SU-DHL-6 (cell line): ENCODE measurements around the gene IMMT.

ENCODE experiments used
- EZH2phosphoT487 ChIP-seq: fragments of 200-600 bp; sonication (generic), shearing (Covaris generic); conservative IDR thresholded peaks from 2 replicates; pipeline ENCODE4 v1.6.1; 2018; ENCODE audit warnings: mild to moderate bottlenecking, antibody characterized with exemption, low read length, moderate library complexity, mixed read lengths
- TF ChIP-seq, protein P1 (sequence below): fragments of 200-600 bp; sonication (generic); IDR thresholded peaks from one replicate; pipeline ENCODE4 v1.5.1; 2017; ENCODE audit warnings: antibody characterized with exemption, mild to moderate bottlenecking, low read length, moderate library complexity; ENCODE audit not compliant: insufficient read depth, poor library complexity, severe bottlenecking

DNA sequence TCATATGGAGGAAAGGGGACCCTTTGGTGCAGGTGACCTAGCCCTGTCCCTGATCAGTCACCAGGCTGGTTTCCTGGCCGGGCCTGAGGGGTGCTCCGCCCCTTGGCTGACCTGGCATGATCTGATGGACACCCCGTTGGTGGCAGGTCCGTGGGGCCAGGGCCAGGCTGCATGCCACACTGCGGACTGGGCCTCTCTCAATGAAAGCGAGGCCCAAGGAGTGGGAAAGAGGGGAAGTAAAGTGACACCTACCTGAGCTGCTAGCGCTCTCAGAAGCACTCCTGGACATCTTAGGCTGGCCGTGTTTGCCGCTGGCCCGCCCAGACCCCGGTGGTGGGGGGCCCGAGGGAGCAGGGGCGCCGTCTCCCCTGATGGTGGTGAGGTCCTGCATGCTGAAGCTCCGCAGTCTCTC lies 37.1 kb upstream of the IMMT start:
- TF ChIP-seq, protein P1, sequence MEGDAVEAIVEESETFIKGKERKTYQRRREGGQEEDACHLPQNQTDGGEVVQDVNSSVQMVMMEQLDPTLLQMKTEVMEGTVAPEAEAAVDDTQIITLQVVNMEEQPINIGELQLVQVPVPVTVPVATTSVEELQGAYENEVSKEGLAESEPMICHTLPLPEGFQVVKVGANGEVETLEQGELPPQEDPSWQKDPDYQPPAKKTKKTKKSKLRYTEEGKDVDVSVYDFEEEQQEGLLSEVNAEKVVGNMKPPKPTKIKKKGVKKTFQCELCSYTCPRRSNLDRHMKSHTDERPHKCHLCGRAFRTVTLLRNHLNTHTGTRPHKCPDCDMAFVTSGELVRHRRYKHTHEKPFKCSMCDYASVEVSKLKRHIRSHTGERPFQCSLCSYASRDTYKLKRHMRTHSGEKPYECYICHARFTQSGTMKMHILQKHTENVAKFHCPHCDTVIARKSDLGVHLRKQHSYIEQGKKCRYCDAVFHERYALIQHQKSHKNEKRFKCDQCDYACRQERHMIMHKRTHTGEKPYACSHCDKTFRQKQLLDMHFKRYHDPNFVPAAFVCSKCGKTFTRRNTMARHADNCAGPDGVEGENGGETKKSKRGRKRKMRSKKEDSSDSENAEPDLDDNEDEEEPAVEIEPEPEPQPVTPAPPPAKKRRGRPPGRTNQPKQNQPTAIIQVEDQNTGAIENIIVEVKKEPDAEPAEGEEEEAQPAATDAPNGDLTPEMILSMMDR, result no peak
- TF ChIP-seq EZH2phosphoT487, result no peak
